GM21360 (cell line): Measurements from ENCODE around the gene PYGO2.

Source experiments
- ATAC-seq: cut with Tn5 transposase; IDR thresholded peaks from one replicate; pipeline ENCODE4 v1.9.1; 2021; ENCODE audit warnings: mild to moderate bottlenecking, moderate library complexity; ENCODE audit not compliant: unreplicated experiment

PYGO2 gene

DNA sequence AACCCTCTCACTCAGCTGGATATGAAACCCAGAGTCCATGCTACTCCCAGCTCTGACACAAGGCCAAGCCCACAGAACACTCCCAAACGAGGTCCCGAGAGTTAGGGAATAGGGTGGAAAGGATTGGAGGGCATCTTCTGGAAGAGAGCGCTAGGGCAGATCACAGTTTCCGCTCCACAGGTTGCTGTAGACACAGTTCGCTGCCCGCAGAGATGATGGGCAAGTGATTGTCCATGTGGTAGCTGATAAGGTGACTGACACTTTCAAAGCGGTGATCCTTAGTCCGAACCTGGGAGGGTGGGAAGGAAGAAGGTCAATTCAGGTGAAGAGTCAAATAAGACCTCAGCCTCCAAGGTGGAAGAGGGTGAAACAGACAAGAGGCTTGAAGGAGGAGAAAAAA is 2.1 kb upstream of the PYGO2 start:
- ATAC-seq, result no peak

DNA sequence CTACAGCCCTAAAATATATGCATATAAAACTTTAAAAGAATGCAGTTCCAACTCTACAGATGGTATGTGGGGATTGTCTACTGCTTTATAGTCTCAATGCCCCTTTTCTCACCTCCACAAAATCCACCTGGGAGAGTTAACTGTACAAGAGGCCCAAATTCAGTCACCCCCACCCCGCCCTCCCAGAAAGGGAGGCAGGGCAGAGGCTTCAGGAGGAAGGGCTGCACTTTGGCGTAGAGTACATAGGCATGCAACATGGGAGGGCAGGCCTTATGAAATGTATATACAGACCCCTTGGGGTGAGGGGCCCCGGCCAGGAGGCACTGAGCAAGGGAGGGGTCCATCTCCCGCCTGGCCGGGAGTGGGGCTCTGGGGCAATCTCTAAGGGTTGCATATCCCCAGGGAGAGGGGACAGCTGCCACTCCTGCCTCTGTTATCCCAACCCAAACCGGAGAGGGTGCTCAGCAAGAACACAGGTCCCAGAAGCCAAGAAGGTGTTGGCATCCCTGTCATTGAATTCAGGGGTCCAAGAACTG is 1.3 kb upstream of the PYGO2 start:
- no peak for ATAC-seq

DNA sequence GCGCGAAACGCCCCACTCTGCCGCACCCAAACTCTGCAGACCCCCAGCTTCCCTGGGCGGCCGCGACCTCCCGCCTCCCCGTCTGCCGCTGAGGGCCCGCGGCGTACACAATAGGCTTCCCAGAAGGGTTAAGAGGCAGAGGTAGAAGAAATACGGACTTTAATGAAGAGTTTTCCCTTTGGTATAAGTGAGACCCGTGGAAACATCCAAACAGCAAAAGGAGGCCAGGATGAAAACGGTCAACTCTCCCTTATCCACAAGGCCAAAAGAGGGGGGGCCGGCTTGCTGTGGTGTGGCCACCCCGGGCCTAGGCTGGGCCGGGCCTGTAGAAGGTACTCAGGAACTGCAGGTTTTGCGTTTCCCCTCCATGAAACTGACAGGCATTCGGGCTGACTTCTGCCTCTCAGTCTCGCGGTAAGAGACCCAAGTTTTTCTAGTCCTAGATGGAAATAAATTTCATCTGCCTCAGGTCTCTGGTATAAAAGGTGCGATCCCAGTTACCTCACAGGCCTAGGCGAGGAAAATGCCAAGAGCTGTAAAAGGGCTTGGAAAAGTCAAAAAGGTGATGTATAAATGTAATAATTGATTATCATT is 671 bp upstream of the PYGO2 start:
- no peak for ATAC-seq

DNA sequence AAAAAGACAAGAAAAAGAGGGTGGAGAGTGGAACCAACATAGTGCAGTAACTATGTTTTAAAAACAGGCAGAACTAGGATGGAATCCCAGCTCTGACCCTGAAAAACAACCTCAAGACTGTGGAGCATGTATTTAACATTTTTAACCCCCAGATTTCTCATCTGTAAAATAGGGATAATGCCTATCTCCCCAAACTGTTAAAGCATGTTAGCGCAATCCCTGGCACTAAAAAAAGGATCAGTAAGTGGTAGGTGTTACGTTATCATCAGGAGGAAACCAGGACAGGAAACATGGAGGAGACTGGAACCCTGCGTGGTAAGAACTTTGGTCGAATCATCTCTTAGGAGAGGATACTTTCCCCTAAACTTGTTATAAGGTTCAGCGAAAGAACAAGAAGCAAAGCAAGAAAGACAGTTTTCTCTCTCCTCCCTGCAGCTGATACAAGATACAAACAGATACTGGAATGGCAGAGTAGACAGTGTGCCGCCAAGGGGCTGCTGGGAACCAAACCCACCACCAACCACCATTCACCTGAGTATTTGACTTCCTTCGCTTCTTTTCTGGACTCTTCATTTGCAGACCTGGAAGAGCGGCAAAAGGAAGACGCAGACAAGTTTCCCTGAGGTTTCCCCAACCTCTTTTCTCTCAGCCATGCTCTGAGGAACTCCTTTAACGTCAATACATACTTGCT is 991 bp downstream of the PYGO2 start:
- ATAC-seq, result no peak

DNA sequence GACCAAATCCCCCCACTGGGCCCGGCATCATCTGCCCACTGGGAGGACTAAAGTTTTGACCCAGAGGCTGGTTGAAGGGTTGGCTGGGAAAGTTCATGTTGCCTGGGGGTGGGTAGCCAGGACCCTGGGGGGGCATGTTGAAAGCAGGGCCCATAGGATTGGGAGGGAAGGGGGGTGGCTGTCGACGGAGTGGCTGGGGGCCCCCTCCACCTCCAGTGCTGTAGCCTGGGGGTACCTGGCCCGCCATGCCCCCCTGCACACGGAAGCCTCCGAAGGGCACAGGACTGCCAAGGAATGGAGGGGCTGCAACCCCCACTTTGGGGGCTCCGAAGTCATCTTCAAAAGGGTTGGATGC is 2.2 kb downstream of the PYGO2 start:
- no peak for ATAC-seq

DNA sequence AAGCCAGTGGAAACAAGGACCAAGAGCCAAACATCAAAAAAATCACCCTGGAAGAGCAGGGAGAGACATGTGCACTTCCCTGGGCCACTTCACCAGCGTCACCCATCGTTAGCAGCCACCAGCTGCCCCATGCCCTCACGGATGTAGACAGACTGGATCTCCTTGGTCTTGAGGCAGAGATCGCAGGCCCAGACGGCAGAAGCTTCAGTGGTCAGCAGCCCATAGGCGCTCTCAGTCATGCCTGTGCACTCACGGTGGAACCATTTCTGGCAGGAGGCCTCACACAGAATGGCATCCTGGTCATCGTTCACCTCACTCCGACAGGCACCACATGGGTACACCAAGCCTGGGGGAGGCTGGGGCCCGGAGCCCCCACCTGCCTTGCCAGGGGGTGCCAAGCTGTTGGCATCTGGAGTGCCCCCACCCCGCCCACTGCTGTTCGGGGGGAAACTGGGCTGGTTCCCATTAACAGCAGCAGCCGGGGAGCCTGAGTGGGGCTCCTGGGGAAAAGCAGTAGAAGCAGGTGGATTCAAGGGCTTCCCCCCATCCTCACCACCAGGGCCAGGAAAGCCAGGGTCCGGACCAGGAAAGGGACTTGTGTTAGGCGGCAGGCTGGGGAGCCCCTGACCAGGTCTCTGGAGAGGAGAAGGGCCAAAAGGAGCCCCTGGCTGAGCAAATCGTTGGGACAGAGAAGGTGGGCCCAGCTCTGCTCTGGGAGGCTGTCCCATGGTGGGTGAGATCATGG is 2.7 kb downstream of the PYGO2 start:
- ATAC-seq, result no peak

DNA sequence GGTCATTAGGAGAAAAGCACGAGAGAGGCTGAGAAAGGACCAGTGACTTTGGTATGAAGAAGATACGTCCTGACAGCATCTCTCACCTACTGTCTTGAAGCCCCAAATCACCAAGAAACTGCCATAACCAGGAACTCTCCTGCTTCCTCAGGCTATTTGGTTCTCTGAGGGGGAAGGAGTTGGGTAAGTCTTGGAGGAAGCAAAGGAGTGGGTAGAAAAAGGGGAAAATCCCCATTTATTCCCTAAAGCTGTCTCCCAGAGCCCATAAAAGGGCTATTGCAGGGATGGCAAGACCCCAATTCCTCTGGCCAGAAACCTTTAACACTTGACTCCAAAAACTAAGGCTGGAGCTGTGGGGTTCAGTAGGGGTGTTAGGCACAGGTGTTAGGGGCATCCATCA is 3.5 kb downstream of the PYGO2 start:
- ATAC-seq, result no peak

DNA sequence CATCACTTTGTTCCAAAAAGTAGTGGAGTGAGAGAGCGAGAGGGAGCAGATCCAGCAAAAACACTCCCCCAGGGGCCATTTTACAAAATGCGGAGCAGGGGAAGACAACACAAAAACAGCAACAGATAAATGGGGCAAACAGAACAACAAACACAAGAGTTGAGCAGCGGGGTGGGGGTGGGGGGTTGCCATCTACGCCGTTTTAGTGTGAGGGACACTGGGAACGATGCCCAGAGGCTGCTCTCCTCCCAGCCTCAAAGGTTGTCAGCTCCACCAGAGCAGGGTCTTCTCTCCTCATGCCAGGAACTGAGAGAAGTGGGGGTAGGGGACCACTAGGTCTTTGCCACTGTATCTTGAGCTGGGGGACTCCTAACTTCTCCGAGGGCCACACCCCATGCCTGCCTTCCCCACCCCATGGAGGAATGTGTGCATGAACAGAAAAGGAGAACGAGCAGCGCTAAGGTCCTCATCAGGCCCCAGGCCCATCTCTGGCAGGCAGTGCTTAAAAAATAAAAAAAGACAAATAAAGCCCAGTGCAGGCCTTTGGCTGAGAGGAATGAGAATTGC is 4.4 kb downstream of the PYGO2 start:
- ATAC-seq, result no peak

DNA sequence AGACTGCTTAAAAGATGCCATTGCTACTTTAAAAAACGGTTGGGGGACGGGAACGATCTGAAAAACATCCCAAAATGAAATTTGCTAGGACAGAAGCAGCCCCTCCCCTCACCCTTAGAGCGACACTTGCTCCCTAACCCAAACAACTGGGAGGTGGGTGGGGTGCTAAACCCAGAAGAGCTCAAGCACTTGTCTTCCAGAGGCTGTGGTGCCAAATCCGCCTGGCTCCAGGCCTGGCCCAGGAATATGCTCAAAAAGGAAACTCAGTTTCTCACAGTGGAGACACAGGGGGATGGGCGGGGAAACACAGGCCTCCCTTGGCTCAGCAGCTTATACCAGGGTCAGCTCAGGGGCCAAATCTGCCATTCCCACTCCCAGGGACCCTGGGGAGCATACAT is 5.0 kb downstream of the PYGO2 start:
- no peak for ATAC-seq

DNA sequence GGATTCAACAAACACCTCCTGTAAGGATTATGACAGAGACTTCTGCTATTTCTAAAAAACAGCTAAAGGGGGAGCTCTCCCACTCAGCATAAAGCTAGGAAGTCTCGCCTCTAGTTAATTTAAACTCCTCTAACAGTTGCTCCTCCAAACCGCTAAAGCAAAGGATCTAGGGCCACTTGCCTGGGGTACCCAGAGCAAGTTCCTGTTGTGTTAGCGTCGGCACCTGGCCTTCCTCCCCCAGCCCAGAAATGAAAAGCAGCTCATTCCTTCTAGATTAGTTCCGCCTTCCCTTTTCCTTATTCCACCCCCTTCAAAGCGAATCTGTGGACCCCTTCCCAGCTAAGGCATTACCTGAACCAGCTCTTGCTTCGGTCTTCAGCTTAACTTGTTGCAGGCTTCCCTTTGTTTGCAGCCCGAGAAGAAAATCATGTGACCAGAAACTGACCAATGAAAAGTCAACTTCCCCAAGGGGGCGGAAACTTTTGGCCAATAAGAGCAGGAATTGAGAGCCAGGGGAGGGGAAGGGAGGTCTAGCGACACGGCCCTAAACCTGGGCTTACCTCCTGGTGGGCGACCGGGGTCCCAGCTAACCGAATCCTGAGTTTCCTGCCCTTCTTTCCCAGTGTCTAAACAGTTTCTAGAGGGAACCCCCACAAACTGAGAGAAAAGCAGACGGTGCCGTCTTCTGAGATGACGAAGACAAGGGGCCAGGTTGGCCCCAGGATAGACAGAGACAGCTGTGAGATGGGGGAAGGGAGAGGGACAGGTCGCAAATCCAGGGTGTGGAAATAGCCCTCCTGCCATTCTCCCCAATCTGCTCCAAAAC is 5.7 kb downstream of the PYGO2 start, which contains the start of gene PBXIP1:
Gene PBXIP1, minus strand, starts transcription at position 382 of the 826 bp plus-strand sequence. CDS start 2,378 bp downstream, outside the sequence.
- ATAC-seq, result peak; percentile 58

DNA sequence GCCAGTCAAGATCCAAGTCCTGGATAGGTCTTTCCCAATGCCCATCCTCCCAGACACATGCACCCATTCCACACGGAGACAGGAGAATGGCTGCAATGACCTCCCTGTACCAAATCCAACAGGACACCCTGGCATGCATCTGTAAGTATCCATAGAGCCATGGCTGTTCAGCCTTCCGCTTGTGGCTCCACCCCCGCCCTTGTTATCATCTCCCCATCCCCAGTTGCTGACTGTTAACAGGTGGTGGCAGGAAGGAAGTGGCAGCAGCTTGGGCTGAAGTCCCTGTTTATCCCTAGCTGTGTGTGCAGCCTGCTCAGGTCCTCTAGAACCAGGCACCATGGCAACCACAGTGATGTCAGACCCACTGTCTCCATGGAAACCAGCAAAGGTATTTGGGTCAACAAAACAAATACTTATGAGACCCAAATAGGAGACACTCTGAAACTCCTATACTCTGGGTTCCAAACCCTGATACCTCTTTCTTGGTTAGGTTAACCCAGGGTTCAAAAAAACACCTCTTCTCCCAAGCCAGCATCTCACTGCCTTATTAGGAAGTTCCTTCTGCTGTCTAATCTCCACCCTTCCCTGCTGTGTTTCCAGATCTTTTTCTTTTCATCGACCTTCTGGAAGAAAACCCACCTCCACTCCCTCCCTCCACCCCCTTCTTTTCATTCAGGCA is 6.4 kb downstream of the PYGO2 start:
- peak; percentile 34 for ATAC-seq

DNA sequence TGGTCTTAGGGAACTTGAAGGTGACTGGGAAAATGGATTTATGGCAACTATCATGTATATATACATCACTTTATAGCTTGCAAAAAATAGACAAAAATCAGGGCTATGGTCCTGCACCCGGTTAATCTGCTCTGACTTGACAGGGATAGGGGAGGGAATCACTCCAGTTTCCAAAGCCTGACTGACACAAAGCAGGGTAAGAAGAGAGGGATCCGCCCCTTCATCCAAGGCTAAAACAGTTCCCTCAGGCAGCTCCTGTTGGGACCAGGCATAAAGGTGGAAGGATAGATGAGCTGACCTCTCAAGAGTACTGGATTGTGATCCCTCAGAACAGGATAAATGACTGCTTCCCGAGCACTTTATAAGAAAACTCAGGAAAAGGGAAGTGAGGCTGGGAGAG is 7.0 kb downstream of the PYGO2 start:
- ATAC-seq, result no peak

DNA sequence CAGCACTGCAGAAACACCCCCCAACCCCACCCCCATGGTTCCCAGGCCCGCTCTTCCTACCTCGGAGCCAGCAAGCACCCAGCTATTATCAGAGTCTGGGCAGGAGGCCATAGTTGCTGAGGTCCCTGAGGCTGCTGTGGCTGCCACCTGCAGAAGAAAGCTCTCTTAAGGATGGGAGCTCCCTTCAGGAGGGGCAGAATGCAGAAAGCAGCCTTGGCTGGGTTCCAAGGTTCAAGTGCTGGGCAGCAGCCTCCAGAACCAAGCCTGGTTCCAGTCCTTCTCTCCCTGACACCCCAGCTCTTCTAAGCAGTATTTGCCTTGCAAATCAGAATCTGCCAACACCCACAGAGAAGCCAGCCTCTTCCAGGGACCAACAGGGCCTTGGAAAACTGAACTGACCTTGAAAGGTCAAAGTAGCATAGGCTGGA is 8.0 kb downstream of the PYGO2 start:
- no peak for ATAC-seq

DNA sequence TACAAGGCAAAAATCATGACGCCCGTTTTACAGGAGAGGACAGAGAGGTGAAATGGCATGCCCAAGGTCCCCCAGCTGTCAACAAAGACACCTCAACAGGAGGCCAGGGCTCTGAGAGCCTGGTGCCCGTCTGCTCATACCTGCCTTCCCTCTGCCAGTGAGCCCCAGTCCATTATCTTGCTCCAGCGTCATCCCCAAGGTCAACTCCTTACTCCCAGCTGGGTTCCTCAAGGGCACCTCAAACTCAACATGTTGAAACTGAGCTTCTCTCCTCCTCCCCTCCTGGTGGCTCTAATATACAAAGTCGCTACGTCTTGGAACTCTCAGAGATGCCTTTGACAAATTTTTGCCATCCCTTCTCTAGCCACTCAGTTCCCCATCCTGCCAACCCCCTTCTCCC is 8.9 kb downstream of the PYGO2 start:
- ATAC-seq, result no peak

DNA sequence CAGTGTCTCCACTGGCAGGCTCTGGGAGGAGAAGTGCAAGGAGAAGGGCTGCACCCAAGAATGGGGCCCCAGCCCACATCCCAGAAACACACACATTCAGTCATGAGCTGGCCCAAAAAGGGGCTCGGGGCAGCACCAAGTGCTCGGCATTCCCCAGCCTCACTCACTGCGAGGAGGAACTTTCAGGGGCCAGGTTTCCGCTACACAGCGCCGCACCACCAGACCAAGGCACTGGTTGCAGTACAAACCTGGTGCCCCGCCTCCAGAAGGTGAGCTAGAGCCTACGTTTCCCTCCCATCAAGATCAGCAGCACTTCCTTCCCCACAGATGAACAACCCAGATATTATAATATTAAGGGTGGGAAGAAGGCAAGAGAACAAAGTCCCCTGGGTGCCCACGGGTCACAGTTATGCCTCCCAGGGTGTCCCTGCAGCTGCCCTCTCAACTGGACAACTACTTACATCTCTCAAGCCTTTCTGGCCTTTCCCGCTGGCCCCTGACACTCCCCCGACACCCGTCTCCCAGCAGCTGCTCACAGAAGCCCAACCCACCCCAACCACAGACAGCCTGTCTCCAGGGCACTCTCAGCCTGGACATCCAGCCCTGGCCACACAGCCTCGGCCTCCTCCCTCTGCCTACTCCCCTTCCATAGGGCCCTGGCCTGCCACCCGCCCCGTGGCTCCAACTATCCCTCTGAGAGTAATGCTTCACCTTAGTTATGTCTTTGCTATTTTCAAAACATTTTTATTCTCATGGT is 9.5 kb downstream of the PYGO2 start:
- no peak for ATAC-seq

DNA sequence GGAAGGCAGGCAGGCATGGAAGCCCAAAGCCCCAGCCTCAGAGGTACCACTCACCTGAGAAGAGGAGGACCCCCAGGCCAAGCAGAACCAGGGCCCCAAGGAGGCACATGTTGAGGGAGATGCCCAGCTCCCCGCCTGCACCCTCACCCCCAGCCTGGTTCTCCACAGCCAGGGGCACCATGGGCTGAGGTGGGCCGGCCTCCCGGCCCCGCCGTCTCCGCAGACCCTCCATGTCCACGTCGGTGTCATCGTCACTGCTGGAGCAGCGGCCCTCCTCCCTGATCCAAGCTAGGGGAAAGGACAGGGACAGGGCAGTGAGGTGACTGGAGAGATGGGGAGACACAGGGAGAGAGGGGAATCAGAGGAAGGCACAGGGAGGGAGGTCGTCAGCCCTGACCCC is 13.5 kb downstream of the PYGO2 start:
- no peak for ATAC-seq

DNA sequence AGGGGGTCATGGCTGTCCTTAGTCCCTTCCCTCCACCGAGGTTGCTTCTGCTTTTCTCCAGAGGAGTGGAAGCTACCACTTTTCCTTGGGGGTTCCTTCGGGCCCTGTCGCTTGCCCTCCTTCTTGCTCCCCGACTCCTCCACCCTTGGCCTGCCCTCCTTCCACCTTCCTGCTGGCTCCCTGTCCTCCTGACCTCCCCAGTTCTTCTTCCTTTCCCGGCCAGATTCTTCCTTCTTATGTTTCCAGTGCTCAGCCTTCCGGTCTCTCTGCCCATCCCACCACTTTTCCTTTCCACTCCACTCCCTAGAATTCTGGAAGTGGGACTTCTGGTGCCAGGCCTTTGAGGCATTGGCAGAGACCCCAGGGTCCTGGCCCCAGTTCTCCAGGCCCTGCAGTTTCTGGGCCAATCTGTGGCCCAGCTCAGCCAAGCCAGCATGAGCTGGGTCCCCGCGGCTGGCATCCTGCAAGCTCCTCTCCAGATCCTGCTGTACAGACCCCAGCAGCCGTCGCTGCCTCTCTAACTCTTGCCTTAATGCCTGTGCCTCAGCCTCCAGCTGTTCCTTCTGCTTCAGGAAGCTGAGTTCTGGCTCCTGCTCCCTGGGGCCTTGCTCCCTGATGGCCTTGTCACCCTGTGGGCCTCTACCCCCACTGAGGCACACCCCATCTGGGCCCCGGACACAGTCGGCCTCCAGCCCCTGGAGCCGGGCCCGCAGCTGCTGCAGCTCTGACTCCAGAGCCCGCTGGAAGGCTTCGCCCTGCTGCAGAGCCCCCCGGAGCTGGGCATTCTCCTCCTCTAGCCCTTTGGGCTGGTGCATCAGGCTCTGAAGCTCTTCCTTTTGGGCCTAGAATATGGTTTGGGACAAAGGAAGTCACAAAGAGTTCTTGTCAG is 15.4 kb downstream of the PYGO2 start:
- no peak for ATAC-seq

DNA sequence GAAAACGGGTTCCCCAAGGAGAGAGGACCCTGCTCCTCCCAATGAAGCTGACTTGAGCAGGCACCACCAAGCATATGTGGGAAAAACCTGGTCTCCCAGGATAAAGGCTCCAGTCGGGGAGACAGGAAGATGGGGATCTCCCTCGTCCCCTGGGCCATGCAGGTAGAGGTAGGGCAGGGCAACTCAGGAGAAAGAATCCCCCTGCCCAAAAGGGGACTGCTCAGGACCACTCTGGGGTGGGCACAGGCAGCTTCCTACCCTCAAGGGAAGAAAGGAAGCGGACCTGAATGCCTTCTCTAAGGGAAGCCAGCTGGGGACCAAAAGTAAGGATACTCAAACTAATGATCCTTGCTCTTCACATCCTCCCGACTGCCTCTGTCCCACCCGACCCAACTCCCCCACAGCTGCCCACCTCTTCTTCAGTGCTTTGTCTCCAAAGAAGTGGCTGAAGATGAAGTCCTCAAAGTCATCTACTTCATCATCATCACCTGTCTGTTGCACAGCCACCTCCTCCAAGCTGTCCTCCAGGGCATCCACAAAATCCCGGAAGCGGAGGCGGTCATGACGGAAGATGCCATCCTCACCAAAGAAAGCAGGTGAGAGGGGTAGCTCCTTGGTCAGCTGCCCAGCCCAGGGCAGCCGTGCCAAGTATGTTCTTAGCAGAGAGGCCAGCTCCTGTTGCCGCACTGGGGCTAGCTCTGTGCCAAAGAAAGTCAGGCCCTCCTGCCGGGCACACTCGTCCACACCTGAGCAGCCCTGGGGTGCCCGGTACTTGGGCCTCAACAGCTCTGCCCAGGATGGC is 16.2 kb downstream of the PYGO2 start:
- no peak for ATAC-seq
